Stimulated activated CD8-positive, alpha-beta memory T cell treated with anti-CD3 and anti-CD28 coated beads, Interleukin-12 subunit alpha, Interleukin-12 subunit beta, amount 100 ng/mL, for 24 hours (primary cell): Measurements from ENCODE around the gene MVB12B.
"Not testable (repeated sequence)": the region's sequence is repeated elsewhere in the genome, so short reads cannot be mapped to it uniquely, and the experiment has no call there.

Source experiments
- DNase-seq: peaks from one replicate; pipeline ENCODE4 v3.0.0-alpha.2; 2020; ENCODE audit errors: extremely low read depth

The MVB12B gene

GRCh38 chr9:126533926-126534310, 207.3 kb downstream of the MVB12B start:
- no peak for DNase-seq

GRCh38 chr9:126534431-126535186, 208.0 kb downstream of the MVB12B start:
- no peak for DNase-seq

- DNase-seq, result no peak
Observed at GRCh38 chr9:126536131-126536530, 209.5 kb downstream of the MVB12B start.

GRCh38 chr9:126536841-126537465, 210.3 kb downstream of the MVB12B start:
- DNase-seq, result no peak

GRCh38 chr9:126538550-126538949, 211.9 kb downstream of the MVB12B start:
- DNase-seq, result no peak

- DNase-seq, result not testable (repeated sequence)
Observed at GRCh38 chr9:126540398-126540797, 213.8 kb downstream of the MVB12B start.

GRCh38 chr9:126543490-126543889, 216.9 kb downstream of the MVB12B start:
- no peak for DNase-seq

GRCh38 chr9:126545106-126545505, 218.5 kb downstream of the MVB12B start:
- DNase-seq, result no peak

- no peak for DNase-seq
Observed at GRCh38 chr9:126546036-126546435, 219.4 kb downstream of the MVB12B start.

- no peak for DNase-seq
Observed at GRCh38 chr9:126548312-126548711, 221.7 kb downstream of the MVB12B start.

- DNase-seq, result no peak
Observed at GRCh38 chr9:126549246-126550006, 222.8 kb downstream of the MVB12B start.

GRCh38 chr9:126550891-126551351, 224.3 kb downstream of the MVB12B start:
- no peak for DNase-seq

GRCh38 chr9:126551812-126552211, 225.2 kb downstream of the MVB12B start:
- DNase-seq, result no peak

GRCh38 chr9:126554292-126554691, 227.7 kb downstream of the MVB12B start:
- DNase-seq, result no peak

GRCh38 chr9:126555421-126555820, 228.8 kb downstream of the MVB12B start:
- DNase-seq, result not testable (repeated sequence)
